Islet of Langerhans (tissue), 1 donor: Measurements from ENCODE around the gene RHEB.
"Not testable (repeated sequence)": the region's sequence is repeated elsewhere in the genome, so short reads cannot be mapped to it uniquely, and the experiment has no call there.

Source experiments
- FAIRE-seq: peaks from one replicate; lab custom pipeline; 2011; peaks lifted over from hg19 to GRCh38; lab: Jason Lieb, UNC

Gene RHEB, protein sequence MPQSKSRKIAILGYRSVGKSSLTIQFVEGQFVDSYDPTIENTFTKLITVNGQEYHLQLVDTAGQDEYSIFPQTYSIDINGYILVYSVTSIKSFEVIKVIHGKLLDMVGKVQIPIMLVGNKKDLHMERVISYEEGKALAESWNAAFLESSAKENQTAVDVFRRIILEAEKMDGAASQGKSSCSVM

GRCh38 chr7:151519765-151520418 is at the start of gene RHEB:
Gene RHEB (minus strand): TSS chr7:151519895. CDS start chr7:151519511, 384 bp downstream.
- FAIRE-seq: peak; percentile 17

GRCh38 chr7:151566897-151567320 is 47.2 kb upstream of the RHEB start:
- FAIRE-seq: no peak

- no peak for FAIRE-seq
Measured at GRCh38 chr7:151565541-151565940, 45.8 kb upstream of the RHEB start.

- no peak for FAIRE-seq
Measured at GRCh38 chr7:151560243-151560642, 40.5 kb upstream of the RHEB start.

DNA sequence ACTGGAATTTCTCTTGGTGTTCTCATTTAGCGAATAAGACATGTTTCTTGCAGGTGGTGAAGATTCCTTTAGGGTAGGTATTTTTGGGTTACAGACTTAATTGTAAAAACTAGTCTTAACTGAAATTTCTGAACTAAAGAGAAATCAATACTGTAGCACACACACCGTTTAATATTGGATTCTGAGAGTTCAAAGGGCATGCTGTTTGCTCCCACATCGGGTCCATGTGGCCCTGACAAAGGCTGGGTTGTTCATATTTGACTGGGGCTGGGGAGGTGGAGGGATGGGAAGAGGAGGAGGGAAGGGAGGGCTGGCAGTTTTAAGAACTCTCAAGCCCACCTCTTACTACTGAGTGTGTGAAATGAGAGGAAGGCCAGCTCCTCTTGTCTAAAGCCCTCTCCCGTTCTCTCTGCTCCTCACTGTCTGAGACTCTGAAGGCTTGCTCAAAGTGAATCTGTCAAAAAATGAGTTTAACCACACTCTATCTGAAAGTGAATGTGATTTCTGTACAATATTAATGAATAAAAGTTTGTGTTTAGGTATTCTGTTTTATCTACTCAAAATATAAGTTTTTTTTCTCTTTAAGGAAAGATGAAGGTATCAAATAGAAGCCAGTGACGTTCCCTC is 40.0 kb upstream of the RHEB start:
- no peak for FAIRE-seq

GRCh38 chr7:151558575-151558974 is 38.9 kb upstream of the RHEB start:
- FAIRE-seq: no peak

DNA sequence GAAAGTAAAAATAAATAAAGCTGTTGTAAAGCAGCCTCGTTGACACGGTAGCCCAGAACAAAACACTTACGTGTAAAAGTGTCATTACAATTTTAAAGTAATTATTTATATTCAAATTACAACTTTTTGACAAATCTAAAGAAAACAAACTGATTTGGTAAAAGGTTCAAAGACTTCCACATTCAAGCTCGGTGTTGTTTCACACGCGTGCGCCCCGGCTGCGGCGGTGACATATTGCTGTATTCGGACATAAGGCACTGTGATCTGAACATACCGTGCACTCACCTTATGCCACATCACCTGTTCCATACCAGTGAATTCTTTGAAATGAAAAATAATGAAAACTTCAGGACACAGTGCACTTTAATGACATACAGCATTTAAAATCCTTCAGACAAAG is 36.9 kb upstream of the RHEB start:
- no peak for FAIRE-seq

DNA sequence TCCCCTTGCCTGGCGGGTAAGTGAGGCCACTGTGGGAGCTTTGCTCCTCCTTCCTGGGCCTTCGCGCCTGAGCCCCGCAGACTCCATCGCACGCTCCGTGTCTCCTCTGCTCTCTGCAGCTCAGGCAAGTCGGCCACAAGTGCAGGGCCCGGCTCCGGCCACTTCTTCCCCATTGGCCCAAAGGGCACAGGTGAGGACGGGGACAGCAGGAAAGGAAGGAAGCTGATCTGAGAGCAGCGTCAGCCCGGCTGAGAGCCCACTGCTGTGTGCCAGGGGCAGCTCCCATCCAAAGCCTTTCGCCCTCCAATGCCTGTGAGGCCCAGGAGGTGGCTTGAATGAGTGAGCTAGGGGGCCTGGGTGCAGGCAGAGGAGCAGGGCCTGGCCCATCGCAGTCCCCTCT is 33.7 kb upstream of the RHEB start:
- no peak for FAIRE-seq

DNA sequence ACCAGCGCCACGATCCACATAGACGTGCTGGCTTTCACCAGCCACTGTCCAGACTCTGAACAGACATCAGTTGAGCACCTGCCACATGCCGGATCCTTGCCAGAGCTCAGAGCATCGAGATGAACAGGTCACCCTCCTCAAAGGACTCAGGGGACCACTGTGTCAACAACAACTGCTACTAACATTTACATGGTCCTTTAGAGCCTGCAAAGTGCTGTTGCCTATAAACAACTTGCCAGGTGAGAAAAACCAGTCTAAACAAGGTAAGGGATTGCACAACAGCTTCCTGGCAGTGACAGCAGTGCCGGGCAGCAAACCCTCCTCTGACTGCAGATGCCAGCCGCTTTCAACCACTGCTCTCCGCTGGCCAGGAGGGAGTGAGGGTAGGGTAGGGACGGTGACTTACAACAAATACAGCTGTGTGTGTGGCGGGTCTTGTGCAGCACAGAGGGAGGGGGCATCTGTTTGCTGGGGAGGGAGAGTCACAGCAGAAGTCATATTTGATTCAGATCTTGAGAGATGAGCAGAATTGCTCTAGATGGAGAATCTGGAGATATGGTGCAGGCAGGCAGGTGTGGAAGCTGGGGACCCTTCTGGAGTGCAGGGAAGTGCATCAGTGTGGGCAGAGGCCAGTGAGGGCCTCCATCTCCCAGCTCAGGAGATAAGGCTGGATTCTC is 32.8 kb upstream of the RHEB start:
- FAIRE-seq: peak; percentile 55

DNA sequence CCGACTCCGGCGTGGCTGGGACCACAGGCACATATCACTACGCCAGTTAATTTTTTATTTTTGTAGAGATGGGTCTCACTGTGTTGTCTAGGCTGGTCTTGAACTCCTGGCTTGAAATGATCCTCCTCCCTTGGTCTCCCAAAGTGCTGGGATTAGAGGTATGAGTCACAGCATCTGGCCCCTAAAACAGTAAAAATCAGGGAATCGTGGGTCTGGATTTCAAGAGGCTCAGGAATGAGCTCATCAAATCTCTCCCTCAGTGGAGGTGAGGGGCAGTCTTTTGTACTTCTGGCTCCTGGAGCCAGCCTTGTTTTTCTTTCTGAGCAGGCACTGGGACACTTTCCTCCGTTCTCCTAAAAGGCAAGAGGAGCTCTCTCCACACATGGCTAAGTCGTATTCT is 32.1 kb upstream of the RHEB start:
- no peak for FAIRE-seq

GRCh38 chr7:151550656-151551286 is 31.1 kb upstream of the RHEB start:
- peak; percentile 86 for FAIRE-seq

DNA sequence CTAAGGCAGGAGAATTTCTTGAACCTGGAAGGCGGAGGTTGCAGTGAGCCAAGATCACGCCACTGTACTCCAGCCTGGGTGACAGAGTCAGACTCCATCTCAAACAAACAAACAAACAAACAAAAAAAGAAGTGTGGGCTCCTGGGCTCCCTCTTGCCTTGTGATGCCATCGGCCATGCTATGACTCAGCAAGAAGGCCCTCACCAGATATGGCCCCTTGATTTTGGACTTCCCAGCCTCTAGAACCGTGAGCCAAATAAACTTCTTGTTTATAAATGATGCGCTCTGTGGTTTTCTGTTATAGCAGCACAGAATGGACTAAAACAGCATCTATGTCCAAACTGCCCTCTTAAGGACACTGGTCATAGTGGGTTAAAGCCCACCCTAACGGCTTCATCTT is 29.9 kb upstream of the RHEB start:
- no peak for FAIRE-seq

GRCh38 chr7:151549083-151549482 is 29.4 kb upstream of the RHEB start:
- FAIRE-seq: no peak

- FAIRE-seq: no peak
Measured at GRCh38 chr7:151544183-151544582, 24.5 kb upstream of the RHEB start.

DNA sequence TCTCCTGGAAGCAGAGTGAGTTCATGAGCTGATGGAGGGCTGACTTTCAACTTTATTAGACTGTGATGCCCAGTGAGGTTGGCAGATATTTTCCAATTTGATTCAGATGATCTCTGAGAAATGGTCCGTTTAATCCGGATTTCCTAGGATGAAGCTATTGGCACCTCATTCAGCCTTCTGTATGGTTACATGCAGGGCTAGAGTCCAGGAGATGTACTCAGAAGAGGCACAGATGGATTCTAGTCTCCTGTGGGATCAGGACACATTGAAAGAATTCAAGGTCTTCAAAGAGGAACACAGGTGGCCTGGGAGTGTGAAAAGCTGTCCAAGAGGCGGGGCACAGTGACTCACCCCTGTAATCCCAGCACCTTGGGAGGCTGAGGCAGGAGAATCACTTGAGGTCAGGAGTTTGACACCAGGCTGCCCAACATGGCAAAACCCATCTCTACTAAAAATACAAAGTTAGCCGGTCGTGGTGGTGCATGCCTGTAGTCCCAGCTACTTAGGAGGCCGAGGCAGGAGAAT is 23.0 kb upstream of the RHEB start:
- FAIRE-seq: no peak

DNA sequence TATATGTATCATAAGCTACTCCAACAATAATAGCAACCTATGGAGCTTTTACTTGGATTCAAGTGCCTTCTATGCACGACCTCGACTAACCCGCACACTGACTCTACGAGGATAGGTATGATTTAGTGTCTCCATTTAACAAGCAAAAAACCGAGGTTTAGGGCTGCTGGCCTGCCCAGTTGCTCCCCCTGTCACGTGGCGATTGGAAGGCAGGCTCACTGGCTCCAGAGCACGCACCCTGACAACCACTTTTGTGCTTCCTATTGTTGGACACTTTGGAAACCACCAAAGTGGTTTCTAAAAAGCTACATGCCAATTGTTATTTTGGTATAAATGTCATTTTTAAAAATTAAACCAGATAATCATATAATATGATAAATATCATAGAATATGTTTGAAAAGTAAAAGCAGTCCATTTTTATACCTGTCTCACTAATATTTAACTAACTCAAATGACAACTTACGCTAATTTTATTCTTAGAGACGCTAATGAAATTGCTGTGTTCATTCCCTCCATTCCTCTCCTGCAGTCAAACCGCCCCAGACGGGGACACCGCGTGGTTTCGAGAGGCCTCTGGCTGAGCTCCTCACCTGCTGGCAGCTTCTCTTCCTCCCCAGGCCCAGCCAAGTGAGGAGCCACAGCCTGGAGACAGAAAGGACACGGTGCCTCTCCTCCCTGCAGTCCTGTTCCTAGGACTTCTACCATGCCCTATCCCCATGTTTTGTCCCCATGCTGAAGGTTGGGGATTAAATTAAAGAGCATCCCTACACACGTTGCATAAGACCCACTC is 22.2 kb upstream of the RHEB start:
- FAIRE-seq: no peak

DNA sequence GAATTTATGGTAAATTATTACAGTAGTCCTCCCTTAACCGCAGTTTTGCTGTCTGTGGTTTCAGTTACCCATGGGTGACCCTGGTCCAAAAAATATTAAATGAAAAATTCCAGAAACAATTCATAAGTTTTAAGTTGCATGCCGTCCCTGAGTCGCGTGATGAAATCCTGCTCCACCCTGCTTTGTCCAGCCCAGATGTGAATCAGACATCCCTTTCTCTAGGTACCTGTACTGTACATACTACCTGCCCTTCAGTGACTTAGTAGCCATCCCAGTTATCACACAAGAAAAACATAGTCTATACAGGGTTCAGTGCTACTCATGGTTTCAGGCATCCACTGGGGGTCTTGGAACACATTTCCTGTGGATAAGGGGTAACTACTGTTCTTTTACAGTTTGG is 20.5 kb upstream of the RHEB start:
- FAIRE-seq: no peak

DNA sequence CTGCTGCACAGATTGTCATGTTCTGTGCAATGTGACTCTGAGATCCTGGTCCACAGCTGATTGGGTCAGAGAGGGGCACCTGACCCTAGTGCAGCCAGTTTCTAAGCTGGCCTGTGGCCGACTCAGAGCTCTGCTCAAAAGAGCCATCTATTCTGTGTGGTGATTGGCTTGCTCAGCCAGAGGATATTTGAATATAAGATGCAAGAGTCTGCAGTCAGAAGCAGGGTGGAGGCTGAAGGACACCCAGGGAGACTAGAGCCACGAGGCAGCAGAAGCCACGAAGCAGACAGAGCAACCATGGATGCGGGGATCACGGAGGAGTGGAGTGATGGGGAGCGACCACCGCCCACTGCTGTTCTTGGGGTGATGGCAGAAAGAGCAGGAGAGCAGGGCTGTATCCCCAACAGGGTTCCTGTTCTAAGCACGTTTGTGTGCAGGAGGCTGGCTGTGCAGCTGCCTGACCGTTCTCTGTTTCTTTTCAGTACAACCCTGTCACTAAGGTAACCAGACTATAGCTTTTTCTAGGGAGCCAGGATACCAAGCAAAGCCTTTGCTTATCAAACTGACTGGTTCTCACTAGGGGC is 19.5 kb upstream of the RHEB start:
- FAIRE-seq: peak; percentile 96

- no peak for FAIRE-seq
Measured at GRCh38 chr7:151537818-151538561, 18.3 kb upstream of the RHEB start.

- not testable (repeated sequence) for FAIRE-seq
Measured at GRCh38 chr7:151536178-151536577, 16.5 kb upstream of the RHEB start.

DNA sequence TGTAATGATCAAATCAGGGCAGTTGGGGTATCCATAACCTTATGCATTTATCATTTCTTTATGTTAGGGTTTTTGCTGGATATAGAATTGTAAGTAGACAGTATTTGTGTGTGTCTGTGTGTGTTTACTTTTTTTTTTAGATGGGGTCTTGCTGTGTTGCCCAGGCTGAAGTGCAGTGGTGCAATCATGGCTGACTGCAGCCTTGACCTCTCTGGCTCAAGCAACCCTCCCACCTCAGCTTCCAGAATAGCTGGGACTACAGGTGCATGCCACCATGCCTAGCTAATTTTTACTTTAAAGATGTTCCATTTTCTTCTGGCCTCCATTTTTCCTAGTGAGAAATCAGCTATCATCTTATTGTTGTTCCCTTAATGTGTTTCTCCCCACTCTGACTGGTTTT is 10.1 kb upstream of the RHEB start:
- no peak for FAIRE-seq
